HTERT RPE-1 (cell line): ENCODE data around the gene MATK.

ENCODE experiments used
- in situ Hi-C: fragments of 300-500 bp; cut with MboI; formaldehyde crosslinking; loops from 4 replicates; pipeline ENCODE4 v1.14.3; 2020; ENCODE audit warnings: low sequenced_read_pairs

Gene MATK

GRCh38 chr19:3790209-3790734 is 4.1 kb upstream of the MATK start:
- in situ Hi-C loops = no loop called here

- in situ Hi-C loops = no loop called here
Observed at GRCh38 chr19:3788996-3789778, 3.0 kb upstream of the MATK start.

GRCh38 chr19:3785451-3785937 is 687 bp downstream of the MATK start:
- in situ Hi-C loops = no loop called here

- in situ Hi-C loops = no loop called here
Observed at GRCh38 chr19:3784607-3785450, 1.4 kb downstream of the MATK start.

- in situ Hi-C loops = no loop called here
Observed at GRCh38 chr19:3783660-3784584, 2.3 kb downstream of the MATK start.

GRCh38 chr19:3782903-3783302 is 3.3 kb downstream of the MATK start:
- in situ Hi-C loops = no loop called here

GRCh38 chr19:3782330-3782729 is 3.9 kb downstream of the MATK start:
- in situ Hi-C loops = no loop called here

GRCh38 chr19:3781603-3782002 is 4.6 kb downstream of the MATK start:
- in situ Hi-C loops = no loop called here

- in situ Hi-C loops = no loop called here
Observed at GRCh38 chr19:3780786-3781304, 5.3 kb downstream of the MATK start.

- in situ Hi-C loops = no loop called here
Observed at GRCh38 chr19:3778899-3779723, 7.1 kb downstream of the MATK start.

GRCh38 chr19:3778104-3778867 is 7.9 kb downstream of the MATK start:
- in situ Hi-C loops = no loop called here

- in situ Hi-C loops = no loop called here
Observed at GRCh38 chr19:3776479-3777040, 9.6 kb downstream of the MATK start.

- in situ Hi-C loops = no loop called here
Observed at GRCh38 chr19:3775831-3776230, 10.3 kb downstream of the MATK start.

- in situ Hi-C loops = no loop called here
Observed at GRCh38 chr19:3775374-3775711, 10.8 kb downstream of the MATK start.

GRCh38 chr19:3774621-3775373 is 11.4 kb downstream of the MATK start:
- in situ Hi-C loops = no loop called here

GRCh38 chr19:3773814-3774515 is 12.2 kb downstream of the MATK start:
- in situ Hi-C loops = no loop called here

GRCh38 chr19:3771906-3772455 is 14.2 kb downstream of the MATK start, which contains the start of gene RAX2:
TSS of gene RAX2 (minus strand) at chr19:3772228. CDS start at chr19:3771742, 486 bp downstream.
- in situ Hi-C loops = no loop called here
